Stimulated activated CD4-positive, alpha-beta T cell treated with anti-CD3 and anti-CD28 coated beads, Interleukin-15, amount 100 ng/mL, for 48 hours (primary cell): Measurements from ENCODE around the gene CDH4.

Experiments used
- DNase-seq, 2 donors: peaks; one replicate each; pipeline ENCODE4 v3.0.0-alpha.2; 2020; ENCODE audit warnings: low read depth in 2 of 2

CDH4 gene

GRCh38 chr20:61861858-61862257 lies 609.8 kb downstream of the CDH4 start:
- no peak for DNase-seq

DNA sequence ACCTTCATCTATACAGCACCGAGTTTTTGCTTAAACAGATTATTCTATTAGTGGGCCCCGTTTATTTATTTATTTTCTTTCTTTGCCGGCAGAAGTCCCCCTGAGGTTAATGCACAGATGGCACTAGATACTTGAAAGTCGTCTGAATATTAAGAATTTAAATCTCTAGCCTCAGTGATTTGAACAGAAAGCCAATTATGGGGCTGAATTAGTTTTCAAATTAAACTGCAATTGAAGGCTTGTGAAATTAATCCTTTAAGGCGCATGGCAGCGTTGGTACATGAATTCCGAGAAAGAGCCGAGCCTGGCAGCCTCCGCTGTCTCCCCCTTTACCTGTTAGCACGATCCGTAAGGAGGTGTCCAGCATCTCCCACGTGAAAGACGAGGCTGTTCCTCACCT lies 610.8 kb downstream of the CDH4 start:
- no peak for DNase-seq

- no peak for DNase-seq
These were observed 612.4 kb downstream of the CDH4 start for GRCh38 chr20:61864481-61864880.

GRCh38 chr20:61865353-61865752 lies 613.3 kb downstream of the CDH4 start:
- DNase-seq: no peak

GRCh38 chr20:61866165-61866564 lies 614.1 kb downstream of the CDH4 start:
- no peak for DNase-seq

GRCh38 chr20:61868006-61868405 lies 615.9 kb downstream of the CDH4 start:
- DNase-seq: no peak

DNA sequence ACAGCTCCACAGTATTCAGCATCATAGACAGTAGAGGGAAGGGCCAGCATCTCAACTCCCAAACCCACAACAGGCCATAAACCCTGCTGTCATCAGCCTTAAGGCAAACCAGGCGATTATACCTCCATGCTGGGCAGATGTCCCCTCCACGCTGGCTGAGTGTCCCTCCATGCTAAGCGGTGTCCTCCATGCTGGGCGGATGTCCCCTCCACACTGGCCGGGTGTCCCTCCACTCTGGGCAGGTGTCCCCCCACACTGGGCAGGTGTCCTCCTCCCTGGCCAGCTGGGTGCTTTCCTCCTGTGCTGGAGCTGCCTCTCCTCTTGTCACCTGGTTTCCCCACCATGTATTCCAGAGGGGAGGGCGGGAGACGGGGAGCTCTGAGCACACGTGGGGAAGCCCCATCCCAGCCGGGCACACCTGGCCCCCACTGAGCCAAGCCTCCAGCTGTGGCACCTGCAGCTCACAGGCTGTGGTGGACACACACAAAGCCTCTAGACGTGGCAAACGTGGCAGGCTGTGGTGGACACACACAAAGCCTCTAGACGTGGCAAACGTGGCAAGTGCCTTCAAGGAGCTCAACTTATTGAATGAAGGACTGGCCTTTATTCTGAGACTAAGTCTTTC lies 616.5 kb downstream of the CDH4 start:
- no peak for DNase-seq

GRCh38 chr20:61869750-61870507 lies 617.9 kb downstream of the CDH4 start:
- DNase-seq: no peak

- no peak for DNase-seq
These were observed 619.1 kb downstream of the CDH4 start for GRCh38 chr20:61871160-61871559.

- no peak for DNase-seq
These were observed 619.9 kb downstream of the CDH4 start for GRCh38 chr20:61871913-61872312.

DNA sequence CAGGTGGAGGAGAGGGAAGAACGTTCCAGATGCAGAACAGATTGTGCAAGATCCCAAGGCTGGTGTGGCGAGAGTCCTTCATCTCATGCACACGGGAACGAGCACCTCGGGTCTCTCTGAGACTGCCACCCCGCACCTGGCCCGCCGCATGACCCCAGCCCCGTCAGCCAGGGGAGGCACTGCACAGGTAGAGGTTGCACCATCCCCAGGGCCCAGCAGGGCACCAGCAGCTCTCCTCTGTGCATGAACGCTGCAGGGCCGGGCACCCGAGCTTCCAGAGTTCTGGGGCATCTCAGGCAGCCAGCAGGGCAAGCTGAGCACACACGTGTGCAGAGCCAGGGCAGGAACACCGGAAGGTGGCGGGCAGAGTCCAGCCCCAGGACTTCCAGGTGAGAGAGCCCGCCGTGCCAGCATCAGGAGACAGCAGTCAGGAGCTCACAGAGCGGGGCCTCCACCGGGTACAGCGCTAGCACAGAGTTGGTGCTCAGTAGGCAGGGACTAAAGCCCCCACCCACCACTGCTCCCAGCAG lies 620.4 kb downstream of the CDH4 start:
- no peak for DNase-seq

GRCh38 chr20:61873651-61874420 lies 621.8 kb downstream of the CDH4 start:
- no peak for DNase-seq

GRCh38 chr20:61874421-61875068 lies 622.5 kb downstream of the CDH4 start:
- no peak for DNase-seq

- no peak for DNase-seq
These were observed 623.3 kb downstream of the CDH4 start for GRCh38 chr20:61875221-61875885.

GRCh38 chr20:61875996-61876395 lies 623.9 kb downstream of the CDH4 start:
- no peak for DNase-seq

- no peak for DNase-seq
These were observed 625.1 kb downstream of the CDH4 start for GRCh38 chr20:61876952-61877728.

GRCh38 chr20:61877776-61878477 lies 625.9 kb downstream of the CDH4 start:
- no peak for DNase-seq

DNA sequence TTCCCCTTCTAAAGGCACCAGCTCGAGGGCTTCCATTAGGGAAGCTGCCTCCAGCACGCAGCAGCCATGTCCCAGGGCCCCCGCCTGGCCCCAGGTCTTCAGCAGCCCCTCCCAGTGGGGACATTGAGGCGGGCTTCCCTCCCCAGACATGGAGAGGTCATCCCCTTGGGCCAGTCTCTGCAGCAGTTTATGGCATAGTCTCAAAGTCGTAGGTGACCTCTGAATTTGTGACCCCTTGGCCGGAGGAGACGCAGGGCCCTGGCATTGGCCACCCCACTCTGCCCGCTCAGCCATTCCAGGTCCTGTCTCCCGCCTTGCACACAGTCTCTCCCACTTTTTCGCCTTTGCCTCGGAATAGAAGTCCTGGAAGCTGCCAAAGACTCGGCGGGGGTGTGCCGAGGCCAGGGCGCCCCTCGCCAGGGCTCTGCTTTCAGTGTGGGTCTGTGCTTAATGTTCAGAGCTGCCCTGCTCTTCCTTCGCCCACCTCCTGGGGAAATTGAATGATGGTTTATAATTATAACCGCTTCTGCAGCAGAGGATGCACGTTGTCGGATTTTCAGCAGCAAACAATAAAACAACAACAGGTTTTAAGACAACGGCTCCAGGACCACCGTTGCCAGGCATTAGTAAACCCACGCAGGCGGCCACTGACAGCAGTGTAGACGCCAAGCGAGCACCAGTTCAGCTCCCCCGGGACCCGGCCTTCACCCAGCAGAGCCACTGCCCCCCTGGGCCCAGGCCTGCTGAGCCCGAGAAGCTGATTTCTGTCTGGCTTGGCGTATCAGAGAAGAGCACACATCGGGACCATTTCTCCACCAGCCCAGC lies 626.6 kb downstream of the CDH4 start:
- DNase-seq: no peak

- no peak for DNase-seq
These were observed 627.2 kb downstream of the CDH4 start for GRCh38 chr20:61879303-61879620.
